HepG2 (cell line): ENCODE measurements around the gene SEZ6. TPM values are rescaled to one million over a fixed set of nuclear protein-coding genes. Genes with fewer than 3 reads are reported as not detected.
A peak's percentile ranks its signal among the peaks of the same experiment; 100 is the strongest.

ENCODE experiments used
- ATM ChIP-seq: fragments of 450-650 bp; IDR thresholded peaks from 2 replicates; pipeline ENCODE4 v1.7.1; 2017; ENCODE audit warnings: mild to moderate bottlenecking, borderline replicate concordance
- EED ChIP-seq: sonication (generic); formaldehyde crosslinking; IDR thresholded peaks from 2 replicates; pipeline ENCODE4 v1.5.0; 2020; ENCODE audit warnings: mild to moderate bottlenecking, missing genetic modification reagents
- EP300 ChIP-seq, 3 experiments: sonication (generic) in 1 of 3; formaldehyde crosslinking in 1 of 3; IDR thresholded peaks; 2 replicates each; pipeline versions ENCODE4 v1.5.1 to v1.6.1; 2011 to 2020; ENCODE audit warnings: low read depth in 2 of 3, low read length in 2 of 3, borderline replicate concordance in 1 of 3, improper control_type of control experiment in 1 of 3, mild to moderate bottlenecking in 1 of 3, missing genetic modification reagents in 1 of 3, moderate library complexity in 1 of 3
- GTF3A ChIP-seq: sonication (generic); formaldehyde crosslinking; conservative IDR thresholded peaks from 2 replicates; pipeline ENCODE4 v1.4.0; 2020; ENCODE audit warnings: mild to moderate bottlenecking, missing genetic modification reagents
- HMGXB4 ChIP-seq, 2 experiments: sonication (generic) in 1 of 2; formaldehyde crosslinking in 1 of 2; IDR thresholded peaks; 2 replicates each; pipeline versions ENCODE4 v1.4.0 to v1.6.1; 2018 to 2020; ENCODE audit warnings: missing genetic modification reagents in 2 of 2, borderline replicate concordance in 1 of 2, low read depth in 1 of 2, mild to moderate bottlenecking in 1 of 2, missing biosample characterization in 1 of 2
- JUN ChIP-seq: sonication (generic); formaldehyde crosslinking; IDR thresholded peaks from 2 replicates; pipeline ENCODE4 v1.4.0; 2020; ENCODE audit warnings: mild to moderate bottlenecking, missing genetic modification reagents
- MATR3 ChIP-seq: sonication (generic); formaldehyde crosslinking; IDR thresholded peaks from 2 replicates; pipeline ENCODE4 v1.4.0; 2020; ENCODE audit warnings: missing genetic modification reagents
- MEIS2 ChIP-seq: sonication (generic); formaldehyde crosslinking; IDR thresholded peaks from 2 replicates; pipeline ENCODE4 v1.9.0; 2021; ENCODE audit warnings: mild to moderate bottlenecking, missing genetic modification reagents
- MXI1 ChIP-seq: IDR thresholded peaks from 3 replicates; pipeline ENCODE4 v1.6.1; 2012; ENCODE audit warnings: low read depth, low read length, inconsistent platforms, borderline replicate concordance
- NFKB2 ChIP-seq: sonication (generic); formaldehyde crosslinking; IDR thresholded peaks from 2 replicates; pipeline ENCODE4 v1.4.0; 2020; ENCODE audit warnings: missing genetic modification reagents, borderline replicate concordance
- NR2C2 ChIP-seq: sonication (generic); formaldehyde crosslinking; IDR thresholded peaks from 2 replicates; pipeline ENCODE4 v1.4.0; 2020; ENCODE audit warnings: missing genetic modification reagents, mild to moderate bottlenecking, moderate library complexity, borderline replicate concordance
- NRL ChIP-seq: sonication (generic); formaldehyde crosslinking; IDR thresholded peaks from 2 replicates; pipeline ENCODE4 v1.5.0; 2020; ENCODE audit warnings: missing genetic modification reagents, mild to moderate bottlenecking, moderate library complexity, borderline replicate concordance
- PCBP2 ChIP-seq: fragments of 200-400 bp; formaldehyde crosslinking; optimal IDR thresholded peaks from 2 replicates; pipeline ENCODE3; 2018; ENCODE audit warnings: low read length, low read depth; ENCODE audit not compliant: poor library complexity, severe bottlenecking
- PRDM4 ChIP-seq: sonication (generic); formaldehyde crosslinking; IDR thresholded peaks from 2 replicates; pipeline ENCODE4 v1.9.0; 2021; ENCODE audit warnings: missing genetic modification reagents, borderline replicate concordance
- RAD21 ChIP-seq: fragments of 450-650 bp; formaldehyde crosslinking; IDR thresholded peaks from 2 replicates; pipeline ENCODE4 v1.5.0; 2020; ENCODE audit warnings: mild to moderate bottlenecking
- RNF2 ChIP-seq: fragments of 450-650 bp; conservative IDR thresholded peaks from 2 replicates; pipeline ENCODE4 v1.6.1; 2016; ENCODE audit warnings: low read depth
- SIN3B ChIP-seq: fragments of 150-350 bp; IDR thresholded peaks from 2 replicates; pipeline ENCODE4 v1.6.1; 2014; ENCODE audit warnings: low read length
- SMYD3 ChIP-seq: sonication (generic); formaldehyde crosslinking; IDR thresholded peaks from 2 replicates; pipeline ENCODE4 v1.8.1; 2023; ENCODE audit warnings: mild to moderate bottlenecking, missing genetic modification reagents
- SPEN ChIP-seq: sonication (generic); formaldehyde crosslinking; IDR thresholded peaks from 2 replicates; pipeline ENCODE4 v1.5.1; 2020; ENCODE audit warnings: low read depth, mild to moderate bottlenecking, missing genetic modification reagents
- THRA ChIP-seq: sonication (generic); formaldehyde crosslinking; IDR thresholded peaks from 2 replicates; pipeline ENCODE4 v1.4.0; 2020; ENCODE audit warnings: missing genetic modification reagents, borderline replicate concordance
- TRIM24 ChIP-seq: sonication (generic); formaldehyde crosslinking; IDR thresholded peaks from 2 replicates; pipeline ENCODE4 v1.8.0; 2022; ENCODE audit warnings: mild to moderate bottlenecking, missing genetic modification reagents
- ZBTB8A ChIP-seq: sonication (generic); formaldehyde crosslinking; IDR thresholded peaks from 2 replicates; pipeline ENCODE4 v1.4.0; 2020; ENCODE audit warnings: mild to moderate bottlenecking, low read depth, missing genetic modification reagents, borderline replicate concordance
- ZFP41 ChIP-seq: sonication (generic); formaldehyde crosslinking; IDR thresholded peaks from 2 replicates; pipeline ENCODE4 v1.4.0; 2020; ENCODE audit warnings: mild to moderate bottlenecking, missing genetic modification reagents, borderline replicate concordance
- ZFX ChIP-seq: sonication (generic); formaldehyde crosslinking; IDR thresholded peaks from 2 replicates; pipeline ENCODE4 v1.4.0; 2020; ENCODE audit warnings: mild to moderate bottlenecking, low read depth, missing genetic modification reagents, moderate library complexity
- ZNF17 ChIP-seq: sonication (generic); formaldehyde crosslinking; IDR thresholded peaks from 2 replicates; pipeline ENCODE4 v1.5.0; 2020; ENCODE audit warnings: mild to moderate bottlenecking, missing genetic modification reagents
- polyA plus RNA-seq, 8 experiments: library from polyadenylated mRNA; depleted of rRNA in 3 of 8; stranded (reverse) in 7 of 8; unstranded in 1 of 8; fragments of >200 nt; fragmentation: Illumina TruSeq in 4 of 8; extraction: Trizol in 4 of 8; gene quantifications; 2 replicates each; pipeline versions ENCODE4 v1.2.1 to v1.2.3, GENCODE V29; 2011 to 2016; ENCODE audit warnings: low read depth in 4 of 8, missing spikeins in 1 of 8, mixed read lengths in 1 of 8; ENCODE audit not compliant: insufficient read depth in 1 of 8
- total RNA-seq, 5 experiments: library from RNA; depleted of rRNA; stranded (reverse); fragments of >200 nt; fragmentation: Illumina TruSeq; extraction: Trizol; gene quantifications; 2 replicates each; pipeline ENCODE4 v1.2.3, GENCODE V29; 2016; ENCODE audit warnings: low read depth in 1 of 5

Gene SEZ6
- total and polyA plus RNA-seq, 2 of the 13 experiments (the other 11 are each of a cell fraction or from before 2014, with no cell fraction given) = not detected

GRCh38 chr17:28951428-28951990, 54.3 kb downstream of the SEZ6 start, which contains the start of gene PHF12 (continued):
- TF ChIP-seq NR2C2 (CRISPR knock-in tag) (no peak), THRA (CRISPR knock-in tag) (0 out of 2 replicates have a peak, but pooled peaks have one; percentile 48), ZNF17 (CRISPR knock-in tag) (no peak), HMGXB4 (CRISPR knock-in tag; IDR thresholded peaks at IDR 0.05; ENCODE audit: borderline replicate concordance in 1 of 2, low read depth in 1 of 2) (no peak; a peak in 2 of 4 replicates), ZFP41 (CRISPR knock-in tag) (no peak), ATM (no peak), GTF3A (no peak), MATR3 (CRISPR knock-in tag) (no peak), ZBTB8A (CRISPR knock-in tag) (no peak), EED (no peak), SIN3B (0 out of 2 replicates have a peak, but pooled peaks have one; percentile 4), SPEN (peak; percentile 18), JUN (CRISPR knock-in tag) (no peak), ZFX (CRISPR knock-in tag) (peak; percentile 82), SMYD3 (CRISPR knock-in tag) (no peak), MXI1 (peak; percentile 77; the same call in 1 of the 3 replicates), PCBP2 (no peak), PRDM4 (no peak), TRIM24 (CRISPR knock-in tag) (no peak), NRL (CRISPR knock-in tag) (no peak), MEIS2 (CRISPR knock-in tag) (no peak), RAD21 (CRISPR knock-in tag) (no peak), EP300 (IDR thresholded peaks at IDR 0.05; ENCODE audit: low read depth in 2 of 2, low read length in 2 of 2) (no peak), EP300 (CRISPR knock-in tag; IDR thresholded peaks at IDR 0.05; ENCODE audit: borderline replicate concordance) (no peak), NFKB2 (CRISPR knock-in tag) (peak; percentile 65; the same call in 1 of the 2 replicates), RNF2 (no peak)
